Femur (tissue), 1 donor: ENCODE results near the gene SLC15A3.

ENCODE experiments used
- DNase-seq: peaks from one replicate; pipeline ENCODE4 v3.0.0-alpha.2; 2017

The SLC15A3 gene

GRCh38 chr11:60944490-60945294 lies 7.3 kb downstream of the SLC15A3 start:
- no peak for DNase-seq

- no peak for DNase-seq
Measured at GRCh38 chr11:60942970-60943565, 8.9 kb downstream of the SLC15A3 start.

GRCh38 chr11:60942219-60942618 lies 9.8 kb downstream of the SLC15A3 start:
- DNase-seq: no peak

- no peak for DNase-seq
Measured at GRCh38 chr11:60941371-60942119, 10.4 kb downstream of the SLC15A3 start.

GRCh38 chr11:60939855-60940254 lies 12.1 kb downstream of the SLC15A3 start:
- no peak for DNase-seq

GRCh38 chr11:60939301-60939700 lies 12.7 kb downstream of the SLC15A3 start:
- no peak for DNase-seq

- no peak for DNase-seq
Measured at GRCh38 chr11:60938500-60938899, 13.5 kb downstream of the SLC15A3 start.

- no peak for DNase-seq
Measured at GRCh38 chr11:60937811-60938210, 14.2 kb downstream of the SLC15A3 start.

- no peak for DNase-seq
Measured at GRCh38 chr11:60937144-60937527, 14.8 kb downstream of the SLC15A3 start.

GRCh38 chr11:60936467-60937143 lies 15.4 kb downstream of the SLC15A3 start:
- DNase-seq: no peak

GRCh38 chr11:60935676-60936442 lies 16.1 kb downstream of the SLC15A3 start:
- DNase-seq: no peak

GRCh38 chr11:60934790-60935605 lies 17.0 kb downstream of the SLC15A3 start:
- DNase-seq: no peak

GRCh38 chr11:60934124-60934789 lies 17.7 kb downstream of the SLC15A3 start:
- DNase-seq: no peak

GRCh38 chr11:60933416-60934123 lies 18.4 kb downstream of the SLC15A3 start:
- no peak for DNase-seq

GRCh38 chr11:60932605-60933356 lies 19.2 kb downstream of the SLC15A3 start:
- no peak for DNase-seq

GRCh38 chr11:60931917-60932316 lies 20.1 kb downstream of the SLC15A3 start:
- DNase-seq: no peak

- no peak for DNase-seq
Measured at GRCh38 chr11:60930394-60930793, 21.6 kb downstream of the SLC15A3 start.

GRCh38 chr11:60929764-60930163 lies 22.2 kb downstream of the SLC15A3 start:
- no peak for DNase-seq

- DNase-seq: no peak
Measured at GRCh38 chr11:60928563-60929001, 23.4 kb downstream of the SLC15A3 start.
